ENCODE data around the gene TULP1.

The TULP1 gene

GRCh38 chr6:35481226-35481625 is 31.5 kb downstream of the TULP1 start:
- DNase-seq: no peak

- DNase-seq: no peak
Observed at GRCh38 chr6:35480176-35480575, 32.5 kb downstream of the TULP1 start.

GRCh38 chr6:35478259-35478658 is 34.4 kb downstream of the TULP1 start:
- DNase-seq: no peak

GRCh38 chr6:35477551-35478179 is 35.0 kb downstream of the TULP1 start:
- no peak for DNase-seq

GRCh38 chr6:35477028-35477427 is 35.7 kb downstream of the TULP1 start:
- DNase-seq: no peak

GRCh38 chr6:35476004-35476403 is 36.7 kb downstream of the TULP1 start:
- DNase-seq: no peak

- no peak for DNase-seq
Observed at GRCh38 chr6:35475573-35475972, 37.1 kb downstream of the TULP1 start.

GRCh38 chr6:35474942-35475570 is 37.6 kb downstream of the TULP1 start:
- no peak for DNase-seq

GRCh38 chr6:35474131-35474941 is 38.4 kb downstream of the TULP1 start:
- DNase-seq: no peak

- DNase-seq: no peak
Observed at GRCh38 chr6:35473850-35474130, 38.9 kb downstream of the TULP1 start.

GRCh38 chr6:35473075-35473849 is 39.4 kb downstream of the TULP1 start:
- DNase-seq: no peak

- no peak for DNase-seq
Observed at GRCh38 chr6:35471836-35472345, 40.8 kb downstream of the TULP1 start.

GRCh38 chr6:35470663-35471120 is 42.0 kb downstream of the TULP1 start:
- DNase-seq: no peak

- no peak for DNase-seq
Observed at GRCh38 chr6:35469751-35470662, 42.7 kb downstream of the TULP1 start.

GRCh38 chr6:35468980-35469750 is 43.5 kb downstream of the TULP1 start:
- no peak for DNase-seq

- DNase-seq: peak; percentile 79
Observed at GRCh38 chr6:35468181-35468979, 44.3 kb downstream of the TULP1 start, which contains the start of gene RPL10A. Gene RPL10A (plus strand): TSS chr6:35468401. CDS start chr6:35468435, 34 bp downstream.

GRCh38 chr6:35465646-35466045 is 47.0 kb downstream of the TULP1 start:
- DNase-seq: no peak

GRCh38 chr6:35463292-35463691 is 49.4 kb downstream of the TULP1 start:
- no peak for DNase-seq

- no peak for DNase-seq
Observed at GRCh38 chr6:35461270-35461669, 51.4 kb downstream of the TULP1 start.

GRCh38 chr6:35457907-35458306 is 54.8 kb downstream of the TULP1 start:
- no peak for DNase-seq
